Measurements from ENCODE around the gene HOXD13. TPM values are rescaled to one million over a fixed set of nuclear protein-coding genes. Genes with fewer than 3 reads are reported as not detected.
A peak's percentile ranks its signal among the peaks of the same experiment; 100 is the strongest.

HOXD13 gene
- total and polyA plus RNA-seq, 2 of the 13 experiments (the other 11 are each of a cell fraction or from before 2014, with no cell fraction given): not detected

GRCh38 chr2:176139661-176140512 is 47.4 kb downstream of the HOXD13 start:
- BruUV-seq (replicated peaks): no TSS peak
- Histone ChIP-seq H4K20me1 (ENCODE audit: insufficient read depth, low read length) (no peaks in the 10 kb centered on the region), H3K4me1 (ENCODE audit: insufficient read depth, low read length) (peaks cover 11% of the 10 kb centered on the region), H3K36me3 (replicated peaks in 1 of 2; ENCODE audit: control insufficient read depth in 1 of 2, insufficient read depth in 2 of 2, low read length in 2 of 2) (no peaks in the 10 kb centered on the region), H3K79me2 (ENCODE audit: insufficient read depth, low read length) (no peaks in the 10 kb centered on the region), H3K27ac (ENCODE audit: extremely low read length, insufficient read depth, low read length) (no peak overlapping the region), H3K4me3 (replicated peaks in 1 of 3; ENCODE audit: insufficient read depth in 1 of 3, low read depth in 2 of 3, low read length in 3 of 3) (peak overlapping the region in 1 of 3 experiments; percentile 75; a peak in 3 of 6 replicates), H3K4me2 (ENCODE audit: low read depth, low read length) (peak overlapping the region; percentile 83), H3K27me3 (ENCODE audit: control insufficient read depth in 1 of 2, insufficient read depth in 2 of 2, low read length in 2 of 2) (peaks cover 7 to 87% of the 10 kb centered on the region in 2 experiments; a peak in 4 of 5 replicates), H3K9me3 (ENCODE audit: low read length) (no peaks in the 10 kb centered on the region), H2AFZ (ENCODE audit: low read length) (no peak overlapping the region), H3K9ac (ENCODE audit: insufficient read depth, low read depth, low read length) (no peak overlapping the region)
- intact Hi-C loops (cut with micrococcal nuclease; ENCODE audit: unreplicated experiment) (loop anchor here (1.0 to 5.0 kb wide), 4 partner anchors 245 to 497 kb away; no protein-coding TSS in a partner anchor), in situ Hi-C loops (cut with HindIII; ENCODE audit: extremely low pct_ligation_motif_present, low pct_unique_long_range_greater_than_20kb) (loop anchor here (5.0 kb wide), 1 partner anchor 317 kb away; no protein-coding TSS in a partner anchor)
- ChIA-PET CTCF (ENCODE audit: low intra/inter-chr PET ratio, low total read pairs) (interaction anchor here (1.1 to 2.5 kb wide), 5 partner anchors 13 to 499 kb away, joined by 4 to 83 read pairs (median 13); no protein-coding TSS in a partner anchor), POLR2A (interaction anchor here (1.4 kb wide), 1 partner anchor 315 kb away, joined by 3 read pairs; no protein-coding TSS in a partner anchor)
- FAIRE-seq: no peak
- TF ChIP-seq ZNF503 (CRISPR knock-in tag; IDR thresholded peaks at IDR 0.05): 0 out of 2 replicates have a peak, but pooled peaks have one; percentile 33
- no peak for TF ChIP-seq WIZ (CRISPR knock-in tag; IDR thresholded peaks at IDR 0.05)
- TF ChIP-seq RERE (CRISPR knock-in tag; IDR thresholded peaks at IDR 0.05; ENCODE audit: low read depth): no peak
- DNase-seq (ENCODE audit: low spot score): no peak
- 70% methylated on average over 41 of the region's 41 CpGs for WGBS (ENCODE audit: low lambda C conversion rate)
- ATAC-seq: no peak

Data from HepG2 (cell line).